ENCODE measurements around the gene MFRP. TPM values are rescaled to one million over a fixed set of nuclear protein-coding genes. Genes with fewer than 3 reads are reported as not detected.

MFRP gene
- total RNA-seq, 2 experiments from 2014 or later = not detected

DNA sequence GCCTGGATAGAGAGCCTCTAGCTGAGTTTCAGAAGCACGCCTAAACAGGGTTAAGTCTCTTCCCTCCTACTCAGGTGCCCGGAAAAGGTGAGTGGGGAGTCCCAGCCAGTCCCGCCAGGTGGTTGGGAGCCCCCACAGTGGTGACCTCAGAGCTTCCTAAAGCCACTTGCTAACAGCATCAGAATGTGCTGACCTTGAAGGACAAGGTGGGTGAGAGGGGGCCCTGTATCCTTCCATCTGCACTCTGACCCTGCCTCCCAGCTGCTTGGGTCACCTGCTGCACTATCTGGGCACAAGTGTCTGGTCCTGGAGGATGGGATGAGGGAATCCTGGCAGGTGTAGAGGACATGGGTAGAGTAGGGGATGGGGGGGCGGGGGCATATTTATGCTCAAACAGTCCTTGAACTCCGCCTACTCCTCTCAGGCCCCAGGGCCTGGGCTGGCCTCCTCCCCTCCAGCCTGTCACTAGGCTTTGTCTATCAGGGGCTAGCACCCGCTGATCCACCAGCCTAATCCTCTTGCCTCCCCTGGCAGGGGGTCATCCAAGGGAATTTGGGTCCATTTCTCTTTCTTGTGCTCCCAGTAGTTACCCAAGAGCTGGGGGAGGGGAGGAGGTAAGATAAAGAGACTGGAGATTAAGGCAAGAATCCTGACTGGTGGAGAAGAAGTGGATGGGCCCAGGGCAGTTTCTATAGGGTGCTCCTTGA lies 31.6 kb upstream of the MFRP start:
- ChIA-PET CTCF (interaction anchor here (7.1 to 11.3 kb wide), 2 partner anchors 21 to 22 kb away, joined by 78 to 115 read pairs; no protein-coding TSS in a partner anchor), POLR2A (no interaction called here)
- Mint-ChIP-seq H3K4me1 (peaks cover 9% of the 10 kb centered on the region), H3K9me3 (no peaks in the 10 kb centered on the region), H3K36me3 (ENCODE audit: low read depth) (no peaks in the 10 kb centered on the region), H3K4me3 (no peak overlapping the region), H3K27me3 (peaks cover 5% of the 10 kb centered on the region), H3K27ac (no peak overlapping the region)
- DNase-seq = no peak

- Mint-ChIP-seq H3K36me3 (ENCODE audit: low read depth) (no peaks in the 10 kb centered on the region), H3K27me3 (peaks cover 5% of the 10 kb centered on the region), H3K4me1 (peaks cover 9% of the 10 kb centered on the region), H3K9me3 (no peaks in the 10 kb centered on the region), H3K4me3 (no peak overlapping the region), H3K27ac (no peak overlapping the region)
- CTCF ChIA-PET = interaction anchor here (0.5 to 11.3 kb wide), 7 partner anchors 15 to 179 kb away, joined by 3 to 115 read pairs (median 5); no protein-coding TSS in a partner anchor
- DNase-seq = peak; percentile 14
- POLR2A ChIA-PET = no interaction called here
These were observed 30.8 kb upstream of the MFRP start for GRCh38 chr11:119377112-119377901.

GRCh38 chr11:119376197-119376847 lies 29.8 kb upstream of the MFRP start:
- ChIA-PET CTCF (interaction anchor here (0.9 to 11.3 kb wide), 6 partner anchors 14 to 99 kb away, joined by 3 to 115 read pairs (median 6); no protein-coding TSS in a partner anchor), POLR2A (interaction anchor here (0.8 to 1.7 kb wide), 2 partner anchors 15 to 38 kb away, joined by 3 to 4 read pairs; no protein-coding TSS in a partner anchor)
- no peak overlapping the region for H3K4me3 Mint-ChIP-seq
- H3K27me3 Mint-ChIP-seq = peaks cover 2% of the 10 kb centered on the region
- H3K27ac Mint-ChIP-seq = no peak overlapping the region
- H3K9me3 Mint-ChIP-seq = no peaks in the 10 kb centered on the region
- peaks cover 9% of the 10 kb centered on the region for H3K4me1 Mint-ChIP-seq
- DNase-seq = peak; percentile 13
- no peaks in the 10 kb centered on the region for H3K36me3 Mint-ChIP-seq (ENCODE audit: low read depth)

DNA sequence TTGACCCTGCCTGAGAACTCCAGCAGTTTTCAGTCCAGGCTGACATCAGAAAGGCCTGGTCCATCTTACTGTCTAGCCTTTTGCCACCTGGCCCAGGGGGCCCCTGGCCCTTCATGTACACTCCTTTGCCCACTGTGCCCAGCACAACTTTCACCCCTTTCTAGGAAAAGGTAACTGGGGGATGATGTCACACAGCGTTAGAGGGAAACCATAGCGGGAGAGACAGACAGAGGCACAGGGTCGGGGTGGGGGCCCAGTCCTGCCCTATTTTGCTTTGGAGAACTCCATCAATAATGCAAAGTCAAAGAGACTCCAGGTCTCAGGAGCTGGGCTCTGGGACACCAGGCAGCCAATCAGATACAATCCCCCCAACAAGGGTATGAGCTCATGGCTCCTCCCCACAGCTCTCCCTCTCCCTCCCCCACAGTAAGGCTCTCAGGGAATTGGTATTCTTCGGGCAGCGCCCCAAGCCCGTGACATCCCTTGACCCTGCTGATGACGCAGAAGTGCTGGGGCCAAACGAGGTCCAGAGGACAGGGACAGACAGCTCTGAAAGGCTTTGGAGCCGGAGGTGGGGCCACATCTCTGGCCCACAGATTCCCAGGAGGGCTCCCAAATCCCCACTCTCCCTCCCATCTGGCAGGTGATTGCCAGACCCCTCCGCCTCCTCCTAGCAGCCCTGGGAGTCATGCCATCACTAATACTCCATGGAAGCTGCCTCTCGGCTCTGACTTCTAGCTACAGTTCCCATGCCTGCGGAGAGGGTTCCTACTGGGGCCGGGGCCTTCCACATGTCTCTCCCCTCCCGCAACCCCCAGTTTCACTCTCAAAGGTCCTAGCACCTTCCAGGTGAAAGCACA lies 29.1 kb upstream of the MFRP start:
- H3K27ac Mint-ChIP-seq = no peak overlapping the region
- H3K4me1 Mint-ChIP-seq = peaks cover 12% of the 10 kb centered on the region
- H3K4me3 Mint-ChIP-seq = no peak overlapping the region
- no peaks in the 10 kb centered on the region for H3K9me3 Mint-ChIP-seq
- ChIA-PET CTCF (interaction anchor here (1.2 to 11.3 kb wide), 5 partner anchors 8 to 99 kb away, joined by 3 to 115 read pairs (median 5); no protein-coding TSS in a partner anchor), POLR2A (interaction anchor here (0.8 to 1.7 kb wide), 3 partner anchors 14 to 38 kb away, joined by 3 to 4 read pairs (median 3); no protein-coding TSS in a partner anchor)
- H3K27me3 Mint-ChIP-seq = no peaks in the 10 kb centered on the region
- H3K36me3 Mint-ChIP-seq (ENCODE audit: low read depth) = no peaks in the 10 kb centered on the region
- no peak for DNase-seq

- Mint-ChIP-seq H3K27me3 (no peaks in the 10 kb centered on the region), H3K36me3 (ENCODE audit: low read depth) (no peaks in the 10 kb centered on the region), H3K9me3 (no peaks in the 10 kb centered on the region), H3K4me3 (no peak overlapping the region), H3K4me1 (peaks cover 18% of the 10 kb centered on the region), H3K27ac (no peak overlapping the region)
- DNase-seq = no peak
- ChIA-PET POLR2A (interaction anchor here (1.6 to 1.7 kb wide), 2 partner anchors 14 to 19 kb away, joined by 3 to 4 read pairs; no protein-coding TSS in a partner anchor), CTCF (interaction anchor here (1.2 to 11.3 kb wide), 7 partner anchors 9 to 100 kb away, joined by 3 to 115 read pairs (median 7); no protein-coding TSS in a partner anchor)
These were observed 28.3 kb upstream of the MFRP start for GRCh38 chr11:119374632-119375336.

GRCh38 chr11:119373921-119374631 lies 27.6 kb upstream of the MFRP start:
- Mint-ChIP-seq H3K4me1 (peaks cover 18% of the 10 kb centered on the region), H3K4me3 (no peak overlapping the region), H3K27me3 (no peaks in the 10 kb centered on the region), H3K27ac (no peak overlapping the region), H3K36me3 (ENCODE audit: low read depth) (no peaks in the 10 kb centered on the region), H3K9me3 (no peaks in the 10 kb centered on the region)
- DNase-seq = peak; percentile 49
- ChIA-PET CTCF (interaction anchor here (1.1 to 11.3 kb wide), 8 partner anchors 8 to 100 kb away, joined by 3 to 115 read pairs (median 6); partner anchors contain the start of gene USP2), POLR2A (interaction anchor here (1.6 kb wide), 1 partner anchor 18 kb away, joined by 3 read pairs; no protein-coding TSS in a partner anchor)

DNA sequence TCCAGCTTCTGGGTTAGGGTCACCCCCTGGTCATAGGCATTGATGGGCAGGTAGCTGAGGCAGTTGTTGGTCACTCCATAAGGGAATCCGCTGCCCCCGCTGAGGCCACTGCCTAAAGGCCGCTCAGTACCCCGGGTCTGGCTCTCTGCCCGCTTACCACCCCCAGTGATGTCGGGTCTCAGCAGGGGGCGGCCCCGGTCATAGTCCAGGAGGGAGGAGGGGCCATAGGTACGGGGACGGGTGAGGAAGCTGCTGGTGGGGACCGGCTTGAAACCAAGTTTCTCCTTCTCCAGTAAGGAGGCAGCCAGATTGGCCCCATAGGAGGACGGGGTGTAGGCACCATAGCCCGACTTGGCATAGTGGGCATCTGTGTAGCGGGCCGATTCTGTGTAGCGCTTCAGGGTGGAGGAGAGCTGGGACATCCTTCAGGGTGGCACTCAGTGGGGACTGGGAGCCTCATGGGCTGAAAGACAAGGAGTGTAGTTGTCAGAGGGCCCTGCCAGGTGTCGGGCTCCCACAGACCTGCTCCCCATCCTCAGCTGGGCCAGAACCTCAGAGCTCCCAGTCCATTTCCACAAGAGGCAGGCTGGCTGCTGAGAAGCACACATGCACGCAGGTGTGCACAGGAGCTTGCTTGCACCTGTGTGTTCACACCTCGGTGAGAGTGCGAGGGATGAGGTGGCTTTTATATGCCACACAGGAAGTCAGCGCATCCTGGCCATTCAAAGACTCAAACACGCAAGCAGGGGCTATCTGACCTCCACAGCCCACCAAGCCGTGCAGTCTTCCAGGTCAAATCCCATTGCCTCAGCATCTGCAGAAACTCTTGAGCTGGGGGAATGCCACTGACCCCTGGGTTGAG lies 26.8 kb upstream of the MFRP start:
- H3K4me1 Mint-ChIP-seq = peaks cover 18% of the 10 kb centered on the region
- no peak overlapping the region for H3K27ac Mint-ChIP-seq
- ChIA-PET CTCF (interaction anchor here (1.1 to 11.3 kb wide), 7 partner anchors 8 to 101 kb away, joined by 3 to 115 read pairs (median 7); partner anchors contain the start of gene USP2), POLR2A (no interaction called here)
- H3K36me3 Mint-ChIP-seq (ENCODE audit: low read depth) = no peaks in the 10 kb centered on the region
- no peaks in the 10 kb centered on the region for H3K27me3 Mint-ChIP-seq
- no peak for DNase-seq
- H3K9me3 Mint-ChIP-seq = no peaks in the 10 kb centered on the region
- H3K4me3 Mint-ChIP-seq = no peak overlapping the region

DNA sequence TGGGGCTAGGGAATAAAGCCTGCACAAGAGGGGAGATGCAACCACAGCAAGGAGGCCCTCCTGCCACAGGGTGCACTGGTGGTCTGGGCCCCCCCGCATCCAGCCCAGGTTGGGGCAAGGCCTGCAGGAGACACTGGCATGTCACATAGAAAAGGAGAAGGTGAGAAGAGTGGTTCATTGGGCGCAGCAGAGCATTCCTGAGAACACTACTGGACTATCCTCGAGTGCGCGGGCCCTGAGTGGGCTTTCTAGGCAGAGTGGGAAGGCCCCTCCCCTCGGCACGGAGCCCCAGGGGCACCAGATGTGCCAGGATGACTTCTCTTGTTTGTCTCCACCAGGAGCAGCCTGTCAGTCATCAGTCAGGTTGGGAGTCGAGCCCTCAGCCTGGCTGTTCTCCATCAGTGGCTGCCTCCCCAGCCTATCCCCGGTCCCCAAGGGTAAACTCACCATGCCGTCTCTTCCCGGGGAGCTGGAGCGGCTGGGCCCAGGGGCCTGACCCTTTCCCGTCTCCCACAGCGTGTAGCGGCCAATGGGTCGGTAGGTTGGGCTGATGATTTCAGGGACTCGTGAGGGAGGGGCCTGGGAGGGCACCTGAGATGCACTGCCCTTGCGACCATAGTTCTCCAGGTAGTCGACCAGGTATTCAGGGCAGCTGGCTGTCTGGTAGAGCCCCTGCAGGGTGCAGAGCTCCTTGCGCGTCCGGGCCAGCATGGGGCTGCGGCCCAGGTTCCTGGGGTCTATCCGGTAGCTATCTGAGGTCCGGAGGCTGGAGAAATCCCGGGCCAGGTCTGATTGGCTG lies 26.0 kb upstream of the MFRP start:
- Mint-ChIP-seq H3K27ac (no peak overlapping the region), H3K4me1 (peaks cover 18% of the 10 kb centered on the region), H3K4me3 (no peak overlapping the region), H3K27me3 (peaks cover 2% of the 10 kb centered on the region), H3K9me3 (no peaks in the 10 kb centered on the region), H3K36me3 (ENCODE audit: low read depth) (no peaks in the 10 kb centered on the region)
- ChIA-PET POLR2A (no interaction called here), CTCF (interaction anchor here (0.5 to 11.3 kb wide), 5 partner anchors 8 to 34 kb away, joined by 3 to 115 read pairs (median 8); partner anchors contain the start of gene USP2)
- DNase-seq = no peak

GRCh38 chr11:119371778-119372182 lies 25.3 kb upstream of the MFRP start:
- DNase-seq = no peak
- Mint-ChIP-seq H3K4me3 (no peak overlapping the region), H3K27ac (no peak overlapping the region), H3K9me3 (no peaks in the 10 kb centered on the region), H3K27me3 (peaks cover 7% of the 10 kb centered on the region), H3K36me3 (ENCODE audit: low read depth) (no peaks in the 10 kb centered on the region), H3K4me1 (peaks cover 18% of the 10 kb centered on the region)
- POLR2A ChIA-PET = no interaction called here
- CTCF ChIA-PET = interaction anchor here (0.5 to 11.3 kb wide), 4 partner anchors 9 to 103 kb away, joined by 3 to 115 read pairs (median 6); partner anchors contain the start of gene USP2

Measured in activated CD4-positive, alpha-beta memory T cell treated with anti-CD3 and anti-CD28 coated beads, Interleukin-2, amount 10 ng/mL, durations not matched to agents 7 days and 5 days (primary cell).